Activated CD4-positive, alpha-beta memory T cell treated with anti-CD3 and anti-CD28 coated beads, Interleukin-2, amount 10 ng/mL, durations not matched to agents 7 days and 5 days (primary cell): Measurements from ENCODE around the gene RANBP3. TPM values are rescaled to one million over a fixed set of nuclear protein-coding genes. Genes with fewer than 3 reads are reported as not detected.

Experiments
- CTCF ChIA-PET: fragments of 350-600 bp; sonication (Branson Sonifier 250); formaldehyde crosslinking; loops from one replicate; lab custom pipeline; 2021; ENCODE audit warnings: antibody characterized with exemption, inconsistent platforms; lab: Charles Lee
- POLR2A ChIA-PET: fragments of 350-600 bp; sonication (Branson Sonifier 250); formaldehyde crosslinking; loops from one replicate; lab custom pipeline; 2021; ENCODE audit warnings: antibody characterized with exemption; lab: Charles Lee
- DNase-seq: peaks from one replicate; pipeline ENCODE4 v3.0.0-alpha.2; 2020
- H3K27ac Mint-ChIP-seq: one replicate; pipeline ENCODE4 v1.8.0; 2021; ENCODE audit warnings: mild to moderate bottlenecking, mixed read lengths
- H3K27me3 Mint-ChIP-seq: one replicate; pipeline ENCODE4 v1.8.0; 2021; ENCODE audit warnings: mixed read lengths
- H3K36me3 Mint-ChIP-seq: one replicate; pipeline ENCODE4 v1.8.0; 2021; ENCODE audit warnings: low read depth, mixed read lengths
- H3K4me1 Mint-ChIP-seq: one replicate; pipeline ENCODE4 v1.8.0; 2021; ENCODE audit warnings: mixed read lengths
- H3K4me3 Mint-ChIP-seq: one replicate; pipeline ENCODE4 v1.8.0; 2021; ENCODE audit warnings: mild to moderate bottlenecking, mixed read lengths
- H3K9me3 Mint-ChIP-seq: one replicate; pipeline ENCODE4 v1.8.0; 2021; ENCODE audit warnings: mixed read lengths
- total RNA-seq, 2 experiments: library from RNA; stranded (reverse); gene quantifications; one replicate each; pipeline ENCODE4 v1.2.3, GENCODE V29; 2021

The RANBP3 gene
- total RNA-seq, 2 experiments from 2014 or later = 78.1 to 85.1 TPM

DNA sequence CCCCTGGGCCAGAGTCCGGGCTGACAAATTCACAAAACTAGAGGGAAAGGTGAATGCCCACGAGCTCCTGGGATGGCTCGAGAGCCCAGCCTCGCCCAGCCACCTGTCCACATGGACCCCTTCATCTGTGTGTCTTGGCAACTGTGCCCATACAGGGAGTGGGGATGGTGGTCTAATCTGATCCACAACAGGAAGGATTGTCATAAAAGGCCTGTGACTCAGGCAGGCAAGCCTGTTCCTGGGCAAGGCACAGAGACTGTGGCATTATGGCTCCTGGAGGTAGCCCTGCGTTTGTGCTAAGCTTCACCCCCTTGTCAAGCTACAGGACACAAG is 43.9 kb downstream of the RANBP3 start:
- H3K9me3 Mint-ChIP-seq = no peaks in the 10 kb centered on the region
- no peak overlapping the region for H3K27ac Mint-ChIP-seq
- DNase-seq = no peak
- CTCF ChIA-PET = interaction anchor here (2.0 kb wide), 1 partner anchor 130 kb away, joined by 5 read pairs; no protein-coding TSS in a partner anchor
- H3K4me1 Mint-ChIP-seq = no peaks in the 10 kb centered on the region
- no peak overlapping the region for H3K4me3 Mint-ChIP-seq
- POLR2A ChIA-PET = no interaction called here
- peaks cover 28% of the 10 kb centered on the region for H3K36me3 Mint-ChIP-seq
- H3K27me3 Mint-ChIP-seq = no peaks in the 10 kb centered on the region

DNA sequence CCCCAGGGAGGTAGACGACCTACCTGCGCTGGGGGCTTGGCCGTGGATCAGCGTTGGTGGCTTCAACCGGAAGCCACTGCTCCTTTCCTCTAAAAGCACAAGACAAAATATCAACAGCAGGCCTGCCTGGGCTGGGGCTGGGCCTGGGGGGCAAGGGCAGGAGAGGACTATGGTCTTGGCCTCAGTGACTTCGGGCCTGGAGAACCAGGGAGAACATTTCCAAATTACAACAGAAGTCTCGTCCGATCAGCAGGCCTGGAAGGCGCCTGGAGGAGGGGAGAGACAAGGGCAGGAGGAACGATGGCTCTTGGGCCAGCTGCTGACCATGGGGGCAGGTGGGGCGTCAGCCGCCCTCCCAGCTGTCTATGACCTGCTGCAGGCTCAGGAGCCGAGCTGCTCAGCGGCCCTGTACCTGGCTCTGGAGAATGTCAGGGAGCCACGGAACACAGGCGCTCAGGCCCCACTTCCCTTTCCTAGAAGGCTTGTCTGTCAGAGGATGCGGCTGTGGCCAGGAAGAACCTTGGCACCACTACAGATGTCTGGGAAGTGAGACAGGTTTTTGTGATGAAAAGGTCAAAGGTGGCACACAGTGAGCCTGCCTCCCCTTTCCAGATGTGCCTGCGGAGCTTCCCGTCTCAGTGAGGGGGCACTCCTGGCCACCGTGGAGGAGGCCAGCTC is 44.4 kb downstream of the RANBP3 start:
- ChIA-PET POLR2A (no interaction called here), CTCF (interaction anchor here (2.0 kb wide), 1 partner anchor 130 kb away, joined by 5 read pairs; no protein-coding TSS in a partner anchor)
- Mint-ChIP-seq H3K36me3 (peaks cover 33% of the 10 kb centered on the region), H3K27ac (no peak overlapping the region), H3K4me1 (no peaks in the 10 kb centered on the region), H3K9me3 (no peaks in the 10 kb centered on the region), H3K27me3 (no peaks in the 10 kb centered on the region), H3K4me3 (no peak overlapping the region)
- DNase-seq = no peak

DNA sequence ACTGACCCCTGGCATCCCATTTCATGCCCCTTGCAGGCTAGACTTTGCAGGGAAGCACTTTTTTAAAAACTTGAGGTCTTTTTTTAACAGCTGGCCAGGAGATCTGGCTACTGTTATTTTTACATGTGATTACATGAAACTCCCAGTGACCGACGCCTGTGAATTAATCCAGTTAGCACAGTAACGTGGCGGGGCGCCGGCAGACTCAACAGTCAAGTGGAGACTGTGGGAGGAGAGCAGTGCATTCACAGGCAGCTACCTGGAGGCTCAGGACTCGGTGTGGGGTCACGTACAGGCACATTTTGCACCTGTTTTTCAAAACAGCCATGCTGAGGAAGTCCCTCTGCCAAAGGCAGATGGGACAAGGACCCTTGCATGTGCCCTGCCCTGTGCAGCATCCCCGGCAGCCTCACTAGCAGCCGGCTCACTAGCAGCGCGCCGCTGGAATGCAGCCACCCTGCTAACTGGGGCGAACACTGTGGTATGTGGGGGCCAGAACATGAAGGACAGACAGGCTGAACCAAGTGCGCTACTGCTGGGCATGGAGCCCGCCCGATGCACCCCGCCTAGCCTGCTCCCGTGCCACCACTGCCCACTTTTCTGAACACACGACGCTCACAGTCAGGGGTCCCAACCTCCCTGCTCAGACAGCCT is 45.2 kb downstream of the RANBP3 start:
- POLR2A ChIA-PET = no interaction called here
- Mint-ChIP-seq H3K4me3 (no peak overlapping the region), H3K4me1 (no peaks in the 10 kb centered on the region), H3K27ac (no peak overlapping the region), H3K36me3 (peaks cover 40% of the 10 kb centered on the region), H3K9me3 (no peaks in the 10 kb centered on the region), H3K27me3 (no peaks in the 10 kb centered on the region)
- CTCF ChIA-PET = no interaction called here
- DNase-seq = no peak

DNA sequence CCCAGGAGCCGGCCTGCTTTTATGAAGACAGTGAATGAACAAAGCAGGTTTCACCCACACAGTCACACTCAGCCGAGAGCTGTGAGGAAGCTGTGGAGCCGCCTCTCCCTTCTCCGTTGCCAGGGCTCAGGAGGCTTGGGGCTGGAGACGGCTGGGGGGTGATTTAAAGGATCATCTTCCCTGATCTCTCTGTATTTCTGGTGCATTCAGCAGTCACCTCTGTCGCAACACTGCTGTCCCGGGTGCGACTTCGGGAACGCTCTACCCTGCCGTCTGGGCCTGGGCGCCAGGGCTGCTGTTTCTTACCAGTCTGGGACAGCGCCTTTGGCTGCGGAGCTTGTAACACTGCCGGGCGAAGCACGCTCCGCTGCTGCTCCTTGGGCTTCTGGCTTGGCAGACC is 45.8 kb downstream of the RANBP3 start:
- H3K4me3 Mint-ChIP-seq = no peak overlapping the region
- POLR2A ChIA-PET = no interaction called here
- CTCF ChIA-PET = no interaction called here
- no peak overlapping the region for H3K27ac Mint-ChIP-seq
- no peak for DNase-seq
- no peaks in the 10 kb centered on the region for H3K4me1 Mint-ChIP-seq
- H3K27me3 Mint-ChIP-seq = no peaks in the 10 kb centered on the region
- H3K36me3 Mint-ChIP-seq = peaks cover 36% of the 10 kb centered on the region
- no peaks in the 10 kb centered on the region for H3K9me3 Mint-ChIP-seq

DNA sequence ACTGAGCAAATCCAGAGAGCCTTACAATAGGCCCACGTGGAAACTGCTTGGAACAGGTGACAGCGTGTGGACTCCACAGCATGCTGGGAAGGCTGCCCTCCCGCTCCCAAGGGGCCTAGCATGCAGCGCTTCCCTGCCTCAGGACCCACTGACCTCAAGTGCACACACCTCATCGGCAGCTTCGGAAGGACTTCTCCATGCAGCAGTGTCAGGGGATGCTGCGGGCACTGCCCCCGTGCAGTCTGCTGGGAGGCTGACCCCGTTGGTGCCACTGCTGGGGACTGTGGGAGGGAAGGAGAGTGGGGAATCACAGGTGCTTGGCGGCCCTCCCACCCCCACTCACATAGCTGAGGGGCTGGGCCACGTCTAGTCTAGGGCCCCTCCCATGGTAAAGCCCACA is 46.7 kb downstream of the RANBP3 start:
- H3K27ac Mint-ChIP-seq = no peak overlapping the region
- H3K36me3 Mint-ChIP-seq = peaks cover 31% of the 10 kb centered on the region
- no peak for DNase-seq
- no peaks in the 10 kb centered on the region for H3K27me3 Mint-ChIP-seq
- H3K9me3 Mint-ChIP-seq = no peaks in the 10 kb centered on the region
- H3K4me1 Mint-ChIP-seq = no peaks in the 10 kb centered on the region
- ChIA-PET CTCF (no interaction called here), POLR2A (no interaction called here)
- H3K4me3 Mint-ChIP-seq = no peak overlapping the region

DNA sequence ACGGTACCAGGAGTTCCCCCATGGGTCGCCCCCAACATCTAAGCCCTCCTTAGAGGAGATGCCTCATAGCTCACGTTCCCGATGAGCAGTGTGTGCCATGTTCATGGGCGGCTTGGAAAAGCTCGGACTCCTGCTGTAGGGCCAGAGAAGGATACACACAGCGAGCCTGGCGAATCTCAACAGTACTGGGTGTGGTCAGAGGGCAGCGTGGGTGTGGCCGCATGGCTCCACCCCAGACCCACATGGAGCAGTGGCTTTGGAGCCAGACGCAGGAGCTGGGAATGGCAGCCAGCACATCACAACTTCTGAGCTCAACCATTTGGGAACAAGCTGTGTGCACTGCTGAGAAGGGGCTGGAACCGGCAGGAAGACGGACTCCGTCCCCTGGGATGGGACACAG is 48.3 kb downstream of the RANBP3 start:
- Mint-ChIP-seq H3K27me3 (no peaks in the 10 kb centered on the region), H3K4me3 (no peak overlapping the region), H3K4me1 (no peaks in the 10 kb centered on the region), H3K27ac (no peak overlapping the region), H3K36me3 (peaks cover 33% of the 10 kb centered on the region), H3K9me3 (no peaks in the 10 kb centered on the region)
- ChIA-PET CTCF (no interaction called here), POLR2A (interaction anchor here (1.4 kb wide), 1 partner anchor 102 kb away, joined by 4 read pairs; no protein-coding TSS in a partner anchor)
- no peak for DNase-seq

DNA sequence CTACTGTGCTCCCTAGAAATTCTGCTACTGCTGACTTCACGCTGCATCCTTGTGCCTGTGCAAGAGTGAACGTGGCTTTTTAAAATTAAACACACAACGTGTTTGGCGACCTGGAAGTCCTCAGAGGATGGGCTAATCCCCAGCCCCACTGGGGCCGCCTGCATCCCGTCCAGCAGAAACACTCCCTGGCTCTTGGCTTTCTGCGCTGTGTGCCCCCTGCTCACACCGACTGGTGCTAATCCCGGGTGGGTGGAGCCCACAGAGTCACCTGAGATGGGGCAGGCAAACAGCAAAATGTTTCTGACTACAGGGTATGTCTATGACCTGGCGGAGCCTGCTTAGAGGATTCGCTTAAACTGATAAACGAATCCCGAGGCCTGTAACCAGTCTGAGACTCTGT is 48.8 kb downstream of the RANBP3 start:
- Mint-ChIP-seq H3K9me3 (no peaks in the 10 kb centered on the region), H3K27ac (no peak overlapping the region), H3K4me3 (no peak overlapping the region), H3K4me1 (no peaks in the 10 kb centered on the region), H3K36me3 (peaks cover 34% of the 10 kb centered on the region), H3K27me3 (no peaks in the 10 kb centered on the region)
- ChIA-PET CTCF (no interaction called here), POLR2A (no interaction called here)
- DNase-seq = no peak

DNA sequence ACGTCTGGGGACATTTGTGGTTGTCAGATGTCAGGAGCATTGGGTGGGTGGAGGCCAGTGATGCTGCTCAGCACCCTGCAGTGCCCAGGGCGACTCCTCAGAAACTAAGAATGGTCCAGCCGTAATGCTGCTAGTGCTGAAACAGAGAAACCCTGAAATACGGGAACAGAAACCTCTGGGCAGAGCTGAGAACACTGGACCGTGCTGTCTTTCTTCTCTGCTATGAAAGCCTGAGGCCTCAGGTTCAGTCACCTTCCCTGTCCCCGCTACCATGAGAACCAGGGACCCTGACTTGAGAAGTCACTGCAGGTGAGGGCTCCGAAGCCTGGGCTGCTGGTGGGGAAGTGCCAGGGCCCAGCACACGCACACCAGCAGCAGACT is 50.5 kb downstream of the RANBP3 start:
- ChIA-PET POLR2A (no interaction called here), CTCF (no interaction called here)
- Mint-ChIP-seq H3K4me3 (no peak overlapping the region), H3K27ac (no peak overlapping the region), H3K36me3 (peaks cover 41% of the 10 kb centered on the region), H3K27me3 (no peaks in the 10 kb centered on the region), H3K4me1 (no peaks in the 10 kb centered on the region), H3K9me3 (no peaks in the 10 kb centered on the region)
- DNase-seq = no peak

DNA sequence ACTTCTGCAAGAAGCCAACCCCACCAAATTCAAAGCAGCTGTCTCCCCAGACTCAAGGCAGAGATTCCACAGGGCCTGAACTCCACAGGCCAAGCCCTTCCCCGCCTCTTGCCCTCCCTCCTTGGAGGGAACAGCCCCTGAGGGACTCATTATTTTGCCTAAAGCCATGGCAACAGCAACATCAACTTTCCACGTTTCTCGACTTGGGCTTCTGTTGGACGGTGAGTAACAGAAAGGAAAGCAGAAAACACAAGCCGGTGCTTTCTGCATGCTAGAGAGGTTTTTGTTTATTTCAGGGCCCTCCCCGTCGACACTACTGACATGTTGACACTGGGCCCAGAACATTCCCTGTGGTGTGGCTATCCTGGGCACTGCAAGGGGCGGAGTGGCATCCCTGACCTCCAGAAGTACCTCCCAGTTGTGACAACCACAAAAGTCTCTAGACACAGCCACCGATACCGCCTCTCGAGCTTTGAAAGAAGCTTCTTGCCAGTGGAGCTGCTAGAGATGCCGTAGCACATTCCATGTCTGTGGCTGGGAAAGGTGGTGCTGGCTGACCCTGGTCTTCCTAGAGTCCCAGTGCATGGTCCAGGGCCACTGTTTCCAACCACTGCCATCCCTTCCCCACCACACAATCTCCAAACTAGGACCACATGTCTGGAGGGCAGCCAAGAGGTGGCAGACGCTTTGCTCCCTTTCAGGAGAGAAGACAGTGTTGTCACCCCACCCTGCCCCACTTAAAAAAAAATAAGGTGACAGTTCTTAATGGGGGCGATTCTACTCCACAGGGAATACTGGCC is 51.1 kb downstream of the RANBP3 start:
- Mint-ChIP-seq H3K27me3 (no peaks in the 10 kb centered on the region), H3K36me3 (peaks cover 41% of the 10 kb centered on the region), H3K4me3 (no peak overlapping the region), H3K9me3 (no peaks in the 10 kb centered on the region), H3K4me1 (no peaks in the 10 kb centered on the region), H3K27ac (no peak overlapping the region)
- CTCF ChIA-PET = no interaction called here
- DNase-seq = no peak
- POLR2A ChIA-PET = no interaction called here

DNA sequence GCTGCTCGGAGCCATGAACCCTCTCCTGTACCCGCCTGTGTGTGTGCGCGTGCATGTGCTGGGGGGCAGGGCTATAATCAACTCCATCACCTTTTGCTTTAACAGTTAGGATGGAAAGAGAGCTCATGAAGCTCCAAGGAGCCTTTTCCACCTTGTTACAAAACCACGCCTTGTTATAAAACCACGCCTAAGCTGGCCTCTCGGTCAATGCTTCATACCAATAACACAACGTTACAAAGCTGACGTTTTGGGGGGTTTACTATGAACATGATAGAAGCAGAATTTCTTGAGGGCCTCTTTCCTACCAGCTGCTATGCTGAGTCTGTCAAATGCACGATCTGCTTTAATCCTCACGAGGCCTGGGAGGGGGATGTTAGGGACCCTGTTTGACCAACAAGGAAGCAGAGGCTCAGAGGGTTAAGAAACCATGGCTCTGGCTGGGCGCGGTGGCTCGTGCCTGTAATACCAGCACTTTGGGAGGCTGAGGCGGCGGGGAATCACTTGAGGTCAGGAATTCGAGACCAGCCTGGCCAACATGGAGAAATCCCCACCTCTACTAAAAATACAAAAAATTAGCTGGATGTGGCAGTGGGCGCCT is 52.0 kb downstream of the RANBP3 start:
- POLR2A ChIA-PET = no interaction called here
- CTCF ChIA-PET = interaction anchor here (0.7 kb wide), 1 partner anchor 96 kb away, joined by 4 read pairs; no protein-coding TSS in a partner anchor
- H3K4me1 Mint-ChIP-seq = no peaks in the 10 kb centered on the region

DNA sequence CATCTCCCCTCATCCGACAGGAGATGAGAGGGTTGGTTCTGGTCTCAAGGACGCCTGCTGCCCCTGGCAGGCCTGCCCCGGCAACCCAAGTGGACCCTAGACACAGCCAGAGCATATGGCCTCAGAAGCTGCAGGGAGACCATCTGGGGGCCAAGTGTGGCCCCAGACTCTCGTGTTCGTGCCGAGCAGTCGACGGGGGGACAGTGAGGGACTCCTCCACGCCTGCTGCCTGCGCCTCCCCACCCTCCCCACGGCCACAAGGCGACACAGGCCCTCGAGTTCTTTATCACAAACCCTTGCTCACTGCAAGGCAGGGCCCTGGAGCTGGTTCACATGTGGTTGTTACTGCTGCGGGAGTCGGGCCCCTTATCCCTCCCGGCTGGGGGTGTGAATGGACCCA is 54.6 kb downstream of the RANBP3 start:
- DNase-seq = no peak
- Mint-ChIP-seq H3K4me1 (no peaks in the 10 kb centered on the region), H3K27me3 (no peaks in the 10 kb centered on the region), H3K36me3 (peaks cover 39% of the 10 kb centered on the region), H3K4me3 (no peak overlapping the region), H3K27ac (no peak overlapping the region), H3K9me3 (no peaks in the 10 kb centered on the region)
- CTCF ChIA-PET = no interaction called here
- POLR2A ChIA-PET = no interaction called here

More for the DNA sequence above, 52.0 kb downstream of the RANBP3 start:
- H3K27ac Mint-ChIP-seq = no peak overlapping the region
- H3K36me3 Mint-ChIP-seq = peaks cover 41% of the 10 kb centered on the region
- no peak for DNase-seq
- no peak overlapping the region for H3K4me3 Mint-ChIP-seq
- no peaks in the 10 kb centered on the region for H3K27me3 Mint-ChIP-seq
- H3K9me3 Mint-ChIP-seq = no peaks in the 10 kb centered on the region

DNA sequence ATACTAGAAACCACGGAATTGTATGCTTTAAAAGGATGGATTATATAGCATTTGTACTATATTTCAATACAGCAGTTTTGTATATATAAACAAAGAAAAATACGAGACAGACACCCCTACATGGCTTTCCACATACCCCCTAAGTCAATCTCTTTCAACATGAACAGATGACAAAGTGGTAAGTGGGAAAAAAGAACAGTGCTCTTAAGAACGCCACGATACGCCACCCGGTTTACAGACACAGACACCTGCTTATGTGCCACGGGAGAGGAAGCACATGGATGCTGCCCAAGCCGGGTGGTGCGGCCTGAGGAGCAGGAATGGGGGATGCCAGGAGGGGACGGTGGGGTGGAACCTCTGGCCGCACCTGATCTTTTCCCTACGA is 55.8 kb downstream of the RANBP3 start:
- CTCF ChIA-PET = no interaction called here
- POLR2A ChIA-PET = no interaction called here
- Mint-ChIP-seq H3K27ac (no peak overlapping the region), H3K36me3 (peaks cover 33% of the 10 kb centered on the region), H3K9me3 (no peaks in the 10 kb centered on the region), H3K4me3 (no peak overlapping the region), H3K4me1 (no peaks in the 10 kb centered on the region), H3K27me3 (no peaks in the 10 kb centered on the region)
- DNase-seq = no peak

DNA sequence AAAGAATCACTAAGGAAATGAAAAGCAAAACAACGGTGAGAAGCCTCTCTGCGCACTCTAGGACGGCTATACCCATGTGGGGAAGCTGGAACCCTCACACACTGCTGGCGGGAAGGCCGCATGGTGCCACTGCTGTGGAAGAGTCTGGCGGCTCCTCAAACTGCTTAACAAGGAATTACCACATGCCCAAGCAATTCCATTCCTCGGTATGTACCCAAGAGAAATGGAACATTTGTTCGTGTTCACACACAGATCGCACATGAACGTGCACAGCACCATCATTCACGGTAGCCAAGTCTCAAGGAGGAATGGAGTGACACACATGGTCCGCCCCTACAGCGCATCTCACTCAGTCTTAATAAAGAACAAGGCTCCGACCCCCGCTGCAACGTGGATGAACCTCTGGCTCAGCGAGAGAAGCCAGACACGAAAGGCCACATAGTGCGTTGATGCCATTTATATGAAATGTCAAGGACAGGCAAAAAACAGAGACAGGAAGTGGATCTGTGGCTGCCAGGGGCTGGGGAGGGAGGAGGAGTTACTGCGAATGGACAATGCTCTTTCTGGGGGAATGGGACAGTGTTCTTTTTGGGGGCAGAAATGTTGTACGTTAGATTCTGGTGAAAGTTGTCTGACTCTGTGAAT is 56.3 kb downstream of the RANBP3 start:
- H3K4me3 Mint-ChIP-seq = no peak overlapping the region
- DNase-seq = no peak
- CTCF ChIA-PET = no interaction called here
- POLR2A ChIA-PET = no interaction called here
- H3K27me3 Mint-ChIP-seq = no peaks in the 10 kb centered on the region
- H3K4me1 Mint-ChIP-seq = no peaks in the 10 kb centered on the region
- H3K27ac Mint-ChIP-seq = no peak overlapping the region
- H3K9me3 Mint-ChIP-seq = no peaks in the 10 kb centered on the region
- peaks cover 33% of the 10 kb centered on the region for H3K36me3 Mint-ChIP-seq
